Adrenal gland (tissue), 5 donors: Measurements from ENCODE around the gene WFDC10A.

Experiments used
- POLR2A ChIP-seq, 2 donors: fragments of 450-650 bp; IDR thresholded peaks; one replicate each; pipeline ENCODE4 v1.6.1; 2017; ENCODE audit warnings: antibody characterized with exemption in 2 of 2, mild to moderate bottlenecking in 2 of 2, moderate library complexity in 1 of 2
- TF ChIP-seq, protein P1 (sequence below), 6 experiments: fragments of 450-650 bp in 4 of 6; fragments of 200-600 bp in 2 of 6; sonication (generic) in 1 of 6; IDR thresholded peaks; 1 replicate in 5 of 6; 2 replicates in 1 of 6; pipeline versions ENCODE4 v1.5.1 to v1.8.0; 2016 to 2021; ENCODE audit warnings: antibody characterized with exemption in 6 of 6, mild to moderate bottlenecking in 2 of 6, moderate library complexity in 1 of 6
- donor health status: DM: no; HTN: no; CAD: no.

DNA sequence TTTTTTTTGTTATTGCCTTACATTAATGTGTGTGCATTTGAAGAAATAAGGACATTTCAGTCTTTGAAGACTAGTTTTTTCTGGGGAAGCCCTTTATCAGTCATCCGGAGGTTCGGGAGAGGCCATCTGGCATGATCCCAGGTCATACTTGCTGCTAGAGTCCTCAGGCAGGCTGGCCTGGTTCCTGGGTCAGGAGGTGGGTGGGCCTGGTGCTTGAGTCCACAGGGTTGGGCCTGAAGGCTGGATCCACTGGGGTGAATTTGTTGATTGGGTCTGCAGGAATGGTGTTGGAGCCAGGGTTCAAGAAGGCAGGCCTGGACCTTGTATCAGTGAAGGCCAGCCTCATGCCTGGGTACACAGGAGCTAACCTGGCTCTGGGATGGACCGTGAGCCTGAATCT lies 17.3 kb downstream of the WFDC10A start:
- TF ChIP-seq POLR2A (IDR thresholded peaks at IDR 0.05) = no peak
- TF ChIP-seq, protein P1, sequence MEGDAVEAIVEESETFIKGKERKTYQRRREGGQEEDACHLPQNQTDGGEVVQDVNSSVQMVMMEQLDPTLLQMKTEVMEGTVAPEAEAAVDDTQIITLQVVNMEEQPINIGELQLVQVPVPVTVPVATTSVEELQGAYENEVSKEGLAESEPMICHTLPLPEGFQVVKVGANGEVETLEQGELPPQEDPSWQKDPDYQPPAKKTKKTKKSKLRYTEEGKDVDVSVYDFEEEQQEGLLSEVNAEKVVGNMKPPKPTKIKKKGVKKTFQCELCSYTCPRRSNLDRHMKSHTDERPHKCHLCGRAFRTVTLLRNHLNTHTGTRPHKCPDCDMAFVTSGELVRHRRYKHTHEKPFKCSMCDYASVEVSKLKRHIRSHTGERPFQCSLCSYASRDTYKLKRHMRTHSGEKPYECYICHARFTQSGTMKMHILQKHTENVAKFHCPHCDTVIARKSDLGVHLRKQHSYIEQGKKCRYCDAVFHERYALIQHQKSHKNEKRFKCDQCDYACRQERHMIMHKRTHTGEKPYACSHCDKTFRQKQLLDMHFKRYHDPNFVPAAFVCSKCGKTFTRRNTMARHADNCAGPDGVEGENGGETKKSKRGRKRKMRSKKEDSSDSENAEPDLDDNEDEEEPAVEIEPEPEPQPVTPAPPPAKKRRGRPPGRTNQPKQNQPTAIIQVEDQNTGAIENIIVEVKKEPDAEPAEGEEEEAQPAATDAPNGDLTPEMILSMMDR (IDR thresholded peaks at IDR 0.05) = no peak
